Ascending aorta (tissue), 2 donors: Measurements from ENCODE around the gene SKP1. TPM values are rescaled to one million over a fixed set of nuclear protein-coding genes. Genes with fewer than 3 reads are reported as not detected.

Experiments used
- DNase-seq, 2 donors: peaks; one replicate each; pipeline ENCODE4 v3.0.0-alpha.2; 2019; ENCODE audit warnings: low spot score in 2 of 2
- H3K27ac ChIP-seq, 2 donors: fragments of 200-600 bp; sonication (generic); one replicate each; pipeline ENCODE4 v1.5.1; 2016 to 2017; ENCODE audit warnings: mild to moderate bottlenecking in 1 of 2
- H3K27me3 ChIP-seq: fragments of 200-600 bp; sonication (generic); one replicate; pipeline ENCODE4 v1.5.1; 2017
- H3K36me3 ChIP-seq, 2 donors: fragments of 200-600 bp; sonication (generic); one replicate each; pipeline ENCODE4 v1.5.1; 2016
- H3K4me1 ChIP-seq, 2 donors: fragments of 200-600 bp; sonication (generic); one replicate each; pipeline ENCODE4 v1.5.1; 2016 to 2017; ENCODE audit warnings: mild to moderate bottlenecking in 1 of 2
- H3K4me3 ChIP-seq, 2 donors: fragments of 200-600 bp; sonication (generic); one replicate each; pipeline ENCODE4 v1.5.1; 2016 to 2017; ENCODE audit warnings: mild to moderate bottlenecking in 1 of 2
- H3K9me3 ChIP-seq, 2 donors: fragments of 200-600 bp; sonication (generic); one replicate each; pipeline ENCODE4 v1.5.1; 2016
- intact Hi-C: fragments of 100-400 bp; cut with DNase I; formaldehyde crosslinking; loops from one replicate; pipeline ENCODE4 v1.15.1; 2023
- total RNA-seq: library from RNA; depleted of rRNA; stranded (reverse); fragments of >200 nt; gene quantifications from one replicate; pipeline ENCODE4 v1.1.0, GENCODE V29; 2016
- TF ChIP-seq, protein P1 (sequence below), 3 experiments: fragments of 200-600 bp in 2 of 3; fragments of 450-650 bp in 1 of 3; sonication (generic) in 2 of 3; IDR thresholded peaks; one replicate each; pipeline ENCODE4 v1.5.1; 2016 to 2019; ENCODE audit warnings: antibody characterized with exemption in 3 of 3, mild to moderate bottlenecking in 1 of 3, moderate library complexity in 1 of 3

The SKP1 gene
- total RNA-seq, 1 donor from 2014 or later: 144 TPM

DNA sequence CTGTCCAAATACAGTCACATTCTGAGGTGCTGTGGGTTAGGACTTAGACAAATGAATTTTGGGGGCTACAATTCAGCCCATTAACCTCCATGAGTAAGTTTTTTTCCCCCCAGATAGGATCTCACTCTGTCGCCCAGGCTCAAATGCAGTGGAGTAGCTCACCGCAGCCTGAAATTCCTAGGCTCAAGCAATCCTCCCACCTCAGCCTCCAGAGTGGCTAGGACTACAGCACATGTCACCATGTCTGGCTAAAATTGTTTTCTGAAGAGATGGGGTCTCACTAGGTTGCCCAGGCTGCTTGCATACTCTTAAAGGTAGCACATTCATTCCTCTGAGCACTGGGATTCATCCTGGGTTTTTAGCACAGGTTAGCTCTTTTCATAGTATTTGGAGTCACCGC lies 26.9 kb upstream of the SKP1 start:
- Histone ChIP-seq H3K4me1 (peaks cover 0 to 5% of the 10 kb centered on the region in 2 donors), H3K4me3 (no peak overlapping the region), H3K9me3 (no peaks in the 10 kb centered on the region), H3K27me3 (no peaks in the 10 kb centered on the region), H3K36me3 (peaks cover 40 to 70% of the 10 kb centered on the region in 2 donors), H3K27ac (no peak overlapping the region)
- TF ChIP-seq, protein P1, sequence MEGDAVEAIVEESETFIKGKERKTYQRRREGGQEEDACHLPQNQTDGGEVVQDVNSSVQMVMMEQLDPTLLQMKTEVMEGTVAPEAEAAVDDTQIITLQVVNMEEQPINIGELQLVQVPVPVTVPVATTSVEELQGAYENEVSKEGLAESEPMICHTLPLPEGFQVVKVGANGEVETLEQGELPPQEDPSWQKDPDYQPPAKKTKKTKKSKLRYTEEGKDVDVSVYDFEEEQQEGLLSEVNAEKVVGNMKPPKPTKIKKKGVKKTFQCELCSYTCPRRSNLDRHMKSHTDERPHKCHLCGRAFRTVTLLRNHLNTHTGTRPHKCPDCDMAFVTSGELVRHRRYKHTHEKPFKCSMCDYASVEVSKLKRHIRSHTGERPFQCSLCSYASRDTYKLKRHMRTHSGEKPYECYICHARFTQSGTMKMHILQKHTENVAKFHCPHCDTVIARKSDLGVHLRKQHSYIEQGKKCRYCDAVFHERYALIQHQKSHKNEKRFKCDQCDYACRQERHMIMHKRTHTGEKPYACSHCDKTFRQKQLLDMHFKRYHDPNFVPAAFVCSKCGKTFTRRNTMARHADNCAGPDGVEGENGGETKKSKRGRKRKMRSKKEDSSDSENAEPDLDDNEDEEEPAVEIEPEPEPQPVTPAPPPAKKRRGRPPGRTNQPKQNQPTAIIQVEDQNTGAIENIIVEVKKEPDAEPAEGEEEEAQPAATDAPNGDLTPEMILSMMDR (IDR thresholded peaks at IDR 0.05): no peak
- no peak for DNase-seq
- intact Hi-C loops: no loop called here

DNA sequence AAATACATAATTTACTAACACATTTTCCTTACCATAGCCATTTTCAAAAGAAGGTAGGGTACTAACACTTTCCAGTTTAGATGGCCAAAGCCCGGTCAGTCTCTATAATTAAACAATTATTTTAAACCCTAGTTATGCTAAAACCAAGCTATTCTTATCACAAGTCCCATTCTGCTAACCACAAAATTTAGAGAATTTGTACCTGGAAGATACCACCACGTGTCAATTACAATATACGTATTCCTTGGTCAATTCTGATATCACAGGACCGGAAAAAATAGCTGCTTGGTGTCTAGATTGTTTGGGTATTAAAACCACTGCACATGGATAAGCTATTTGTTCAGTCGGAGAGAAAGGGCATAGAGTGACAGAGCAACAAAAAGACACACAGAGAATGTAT lies 18.9 kb upstream of the SKP1 start:
- H3K27ac ChIP-seq: no peak overlapping the region
- TF ChIP-seq, protein P1 (IDR thresholded peaks at IDR 0.05): no peak
- intact Hi-C loops: no loop called here
- no peak overlapping the region for H3K4me3 ChIP-seq
- peaks cover 52 to 55% of the 10 kb centered on the region in 2 donors for H3K36me3 ChIP-seq
- no peaks in the 10 kb centered on the region for H3K9me3 ChIP-seq
- H3K27me3 ChIP-seq: no peaks in the 10 kb centered on the region
- H3K4me1 ChIP-seq: no peaks in the 10 kb centered on the region
- no peak for DNase-seq

DNA sequence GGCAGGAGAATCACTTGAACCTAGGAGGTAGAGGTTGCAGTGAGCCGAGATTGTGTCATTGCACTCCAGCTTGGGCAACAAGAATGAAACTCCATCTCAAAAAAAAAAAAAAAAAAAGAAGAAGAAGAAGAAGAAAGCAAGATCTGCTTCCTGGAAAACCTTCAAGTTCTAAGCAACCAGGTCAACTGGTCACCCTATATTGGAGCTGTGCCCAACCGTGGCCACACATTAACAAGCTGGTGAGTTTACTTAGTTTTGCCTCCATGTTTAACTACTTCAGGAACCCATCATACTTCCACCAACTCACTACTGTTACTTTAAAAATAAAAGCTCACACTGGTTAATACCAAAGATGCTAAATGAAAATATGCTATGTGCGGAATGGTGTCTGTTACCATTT lies 12.3 kb upstream of the SKP1 start:
- TF ChIP-seq, protein P1 (IDR thresholded peaks at IDR 0.05): no peak
- Histone ChIP-seq H3K4me3 (no peak overlapping the region), H3K9me3 (no peaks in the 10 kb centered on the region), H3K27me3 (no peaks in the 10 kb centered on the region), H3K36me3 (no peaks in the 10 kb centered on the region), H3K27ac (no peak overlapping the region), H3K4me1 (no peaks in the 10 kb centered on the region)
- DNase-seq: no peak
- intact Hi-C loops: no loop called here

DNA sequence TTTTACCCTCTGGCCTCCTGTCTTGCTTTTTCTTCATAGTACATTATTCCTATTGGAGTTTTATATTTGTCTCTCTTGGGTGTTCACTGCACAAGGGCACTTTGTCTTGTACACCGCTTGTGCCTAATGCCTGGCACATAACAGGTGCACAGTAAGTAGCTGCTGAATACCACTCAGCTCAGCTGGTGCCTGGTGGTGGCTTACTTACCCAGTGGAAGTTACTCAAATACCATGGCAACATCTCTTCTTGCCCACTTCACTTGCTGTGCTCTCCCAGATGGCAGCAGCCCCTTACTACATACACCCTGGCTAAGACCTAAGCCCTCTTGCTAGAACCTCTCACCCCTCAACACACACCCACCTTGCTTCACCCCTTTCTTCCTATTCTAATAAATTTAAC lies 11.3 kb upstream of the SKP1 start:
- intact Hi-C loops: no loop called here
- Histone ChIP-seq H3K4me3 (no peak overlapping the region), H3K27ac (no peak overlapping the region), H3K36me3 (no peaks in the 10 kb centered on the region), H3K9me3 (no peaks in the 10 kb centered on the region), H3K4me1 (no peaks in the 10 kb centered on the region), H3K27me3 (no peaks in the 10 kb centered on the region)
- DNase-seq: no peak
- TF ChIP-seq, protein P1 (IDR thresholded peaks at IDR 0.05): no peak

DNA sequence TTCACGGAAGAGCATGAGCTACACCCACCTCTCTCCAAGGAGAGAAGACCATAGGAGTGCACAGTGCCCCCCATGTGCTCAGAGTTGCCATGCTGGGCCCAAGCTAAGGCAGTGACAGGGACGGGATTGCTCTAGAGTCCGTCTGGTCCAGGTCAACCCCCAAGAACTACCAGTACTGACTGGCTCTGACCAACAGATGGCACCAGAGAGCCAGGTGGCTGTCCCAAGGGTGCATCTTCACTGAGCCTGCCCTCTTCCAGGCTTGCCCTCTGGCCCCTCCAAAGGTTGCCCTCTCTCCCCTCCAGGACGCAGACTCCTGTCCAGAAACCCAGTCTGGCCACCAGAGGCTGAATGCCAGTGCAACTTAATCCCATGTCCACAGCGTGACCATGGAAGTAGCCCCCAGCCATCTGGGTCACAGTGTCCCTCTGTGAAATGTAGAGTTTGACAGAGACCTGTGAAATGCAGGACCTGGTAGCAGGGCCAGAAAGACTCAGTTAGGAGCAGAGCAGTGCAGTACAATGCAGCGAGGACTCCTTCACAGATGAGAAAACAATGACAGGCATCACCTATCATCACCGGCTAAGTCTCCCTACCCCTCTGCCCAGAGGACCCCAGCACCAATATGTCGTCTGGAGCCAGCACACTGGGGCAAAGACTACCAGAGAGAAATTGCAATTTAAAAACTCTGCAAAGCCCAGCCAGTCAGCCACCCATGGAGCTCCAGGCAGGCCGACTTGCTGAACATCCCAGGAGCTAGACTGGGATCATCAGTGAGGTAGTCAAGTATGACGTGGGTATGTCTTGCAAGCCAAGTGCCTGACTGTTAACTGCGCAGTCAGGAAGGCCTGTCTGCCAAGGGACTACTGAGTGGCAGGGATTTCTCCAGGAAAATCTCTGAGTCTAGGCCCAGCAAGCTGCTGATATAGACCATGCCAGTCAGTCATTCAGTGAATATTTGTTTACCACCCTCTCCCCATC lies 7.7 kb upstream of the SKP1 start:
- TF ChIP-seq, protein P1 (IDR thresholded peaks at IDR 0.05): peak; percentile 78 to 87 (median 87)
- no peak overlapping the region for H3K27ac ChIP-seq
- no peak overlapping the region for H3K4me3 ChIP-seq
- no peaks in the 10 kb centered on the region for H3K9me3 ChIP-seq
- no peaks in the 10 kb centered on the region for H3K36me3 ChIP-seq
- DNase-seq: peak in 1 of 2 donors; percentile 72
- intact Hi-C loops: loop anchor here (1.0 to 5.0 kb wide), 3 partner anchors 42 to 403 kb away; partner anchors contain the start of gene PPP2CA
- H3K4me1 ChIP-seq: no peaks in the 10 kb centered on the region
- no peaks in the 10 kb centered on the region for H3K27me3 ChIP-seq
